Measurements from ENCODE around the gene XYLB. TPM values are rescaled to one million over a fixed set of nuclear protein-coding genes. Genes with fewer than 3 reads are reported as not detected.
"Not testable (repeated sequence)": the region's sequence is repeated elsewhere in the genome, so short reads cannot be mapped to it uniquely, and the experiment has no call there.

XYLB gene
- total RNA-seq (2014; rRNA removed; shearing (Covaris generic)), result 7.1 and 7.3 TPM in 2 replicates

- DNase-seq (ENCODE audit: low read depth), result peak; percentile 87
Measured at GRCh38 chr3:38346587-38347410, at the start of gene XYLB. Gene XYLB (plus strand): TSS chr3:38346785. CDS start chr3:38346869, 84 bp downstream.

DNA sequence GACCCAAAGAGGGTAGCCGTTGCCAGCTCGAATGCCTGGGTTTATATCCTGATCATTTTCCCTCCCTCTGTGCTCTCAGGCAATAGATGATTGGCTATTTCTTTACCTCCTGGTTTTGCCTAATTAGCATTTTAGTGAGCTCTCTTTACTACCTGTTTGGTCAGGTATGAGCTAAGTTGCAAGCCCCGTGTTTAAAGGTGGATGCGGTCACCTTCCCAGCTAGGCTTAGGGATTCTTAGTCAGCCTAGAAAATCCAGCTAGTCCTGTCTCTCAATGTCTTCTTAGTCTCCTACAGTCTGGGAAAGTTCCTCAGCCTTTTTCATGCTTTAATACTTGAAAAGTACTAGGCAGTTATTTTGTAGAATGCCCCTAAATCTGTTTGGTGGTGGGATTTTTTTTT, 49.5 kb upstream of the XYLB start:
- not testable (repeated sequence) for DNase-seq (ENCODE audit: low read depth)

- no peak for DNase-seq (ENCODE audit: low read depth)
Measured at GRCh38 chr3:38297537-38297936, 49.0 kb upstream of the XYLB start.

GRCh38 chr3:38297947-38298711, 48.5 kb upstream of the XYLB start:
- peak; percentile 14 for DNase-seq (ENCODE audit: low read depth)

DNA sequence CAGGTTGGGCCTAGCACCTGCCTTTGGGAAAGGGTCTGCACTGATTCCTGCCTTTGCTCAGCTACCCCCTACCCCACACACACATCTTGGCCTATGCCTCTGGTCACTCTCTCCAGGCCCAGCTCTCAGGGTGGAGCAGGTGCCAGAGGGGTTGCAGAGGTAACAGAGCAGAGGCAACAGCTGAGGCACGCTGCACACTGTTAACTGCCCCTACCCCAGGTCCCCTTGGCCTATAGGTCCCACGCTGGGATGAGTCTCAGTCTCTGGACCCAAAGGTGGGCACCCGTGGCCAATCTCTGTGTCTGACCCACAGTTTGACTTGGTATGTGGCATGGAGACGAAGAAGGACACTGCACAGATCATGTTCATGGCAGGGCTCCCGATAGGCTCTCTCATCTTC, 39.6 kb upstream of the XYLB start:
- DNase-seq (ENCODE audit: low read depth), result no peak

DNA sequence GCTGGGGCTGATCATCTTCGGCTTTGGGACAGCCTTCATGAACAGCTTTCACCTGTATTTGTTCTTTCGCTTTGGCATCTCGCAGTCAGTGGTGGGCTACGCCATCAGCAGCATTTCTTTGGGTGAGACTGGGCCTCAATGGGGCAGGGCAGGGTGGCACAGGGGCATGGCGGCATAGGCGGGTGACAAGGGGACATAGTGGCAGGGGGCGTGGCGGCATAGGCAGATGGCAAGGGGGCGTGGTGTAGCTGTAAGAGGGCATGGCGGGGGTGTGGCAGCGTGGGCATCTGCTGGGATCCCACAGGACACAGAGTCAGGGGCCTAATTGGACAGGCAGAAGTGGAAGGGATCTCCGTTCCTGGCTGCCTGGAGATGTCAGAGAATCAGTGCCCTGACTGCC, 39.0 kb upstream of the XYLB start:
- DNase-seq (ENCODE audit: low read depth), result no peak

GRCh38 chr3:38308456-38308855, 38.1 kb upstream of the XYLB start:
- no peak for DNase-seq (ENCODE audit: low read depth)

GRCh38 chr3:38311476-38311875, 35.1 kb upstream of the XYLB start:
- DNase-seq (ENCODE audit: low read depth), result no peak

- no peak for DNase-seq (ENCODE audit: low read depth)
Measured at GRCh38 chr3:38311941-38312340, 34.6 kb upstream of the XYLB start.

DNA sequence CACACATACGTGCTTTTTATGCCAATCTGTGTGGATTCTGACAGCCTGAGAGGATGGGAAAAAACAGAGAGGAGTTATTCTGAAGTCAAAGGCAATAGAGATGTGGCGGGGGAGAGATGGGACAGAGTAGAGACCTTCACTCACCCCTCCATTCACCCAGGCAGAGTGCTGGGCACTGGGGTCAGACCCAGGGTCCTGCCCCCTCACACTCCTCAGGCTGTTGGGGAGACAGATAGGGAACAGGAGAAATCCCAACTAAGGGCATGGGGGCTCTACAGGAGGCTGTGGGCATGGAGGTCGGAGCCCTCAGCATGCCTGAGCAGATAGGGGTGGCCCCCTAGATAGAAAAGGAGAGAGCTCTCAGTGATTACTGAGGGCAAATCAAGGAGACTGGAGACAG, 34.2 kb upstream of the XYLB start:
- DNase-seq (ENCODE audit: low read depth), result no peak

DNA sequence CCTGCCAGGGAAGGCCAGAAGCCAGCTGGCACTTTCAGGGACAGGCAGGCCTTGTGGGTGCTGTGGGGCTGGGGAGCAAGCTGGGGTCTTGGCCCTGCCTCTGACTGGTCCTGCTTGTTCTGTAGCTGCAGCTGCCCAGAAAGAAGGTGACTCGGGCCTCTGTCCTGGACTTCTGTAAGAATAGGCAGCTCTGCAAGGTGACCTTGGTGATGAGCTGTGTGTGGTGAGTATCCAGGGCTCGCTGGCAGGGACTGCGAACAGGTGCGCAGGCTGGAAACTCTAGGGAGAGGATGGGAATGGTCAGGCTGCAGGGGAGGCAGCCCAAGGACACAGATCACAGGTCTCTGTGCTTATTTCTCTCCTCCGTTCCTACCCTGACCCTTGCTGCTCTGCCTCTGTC, 33.3 kb upstream of the XYLB start:
- DNase-seq (ENCODE audit: low read depth), result no peak

- no peak for DNase-seq (ENCODE audit: low read depth)
Measured at GRCh38 chr3:38313695-38314094, 32.9 kb upstream of the XYLB start.

- DNase-seq (ENCODE audit: low read depth), result no peak
Measured at GRCh38 chr3:38314112-38314763, 32.3 kb upstream of the XYLB start.

DNA sequence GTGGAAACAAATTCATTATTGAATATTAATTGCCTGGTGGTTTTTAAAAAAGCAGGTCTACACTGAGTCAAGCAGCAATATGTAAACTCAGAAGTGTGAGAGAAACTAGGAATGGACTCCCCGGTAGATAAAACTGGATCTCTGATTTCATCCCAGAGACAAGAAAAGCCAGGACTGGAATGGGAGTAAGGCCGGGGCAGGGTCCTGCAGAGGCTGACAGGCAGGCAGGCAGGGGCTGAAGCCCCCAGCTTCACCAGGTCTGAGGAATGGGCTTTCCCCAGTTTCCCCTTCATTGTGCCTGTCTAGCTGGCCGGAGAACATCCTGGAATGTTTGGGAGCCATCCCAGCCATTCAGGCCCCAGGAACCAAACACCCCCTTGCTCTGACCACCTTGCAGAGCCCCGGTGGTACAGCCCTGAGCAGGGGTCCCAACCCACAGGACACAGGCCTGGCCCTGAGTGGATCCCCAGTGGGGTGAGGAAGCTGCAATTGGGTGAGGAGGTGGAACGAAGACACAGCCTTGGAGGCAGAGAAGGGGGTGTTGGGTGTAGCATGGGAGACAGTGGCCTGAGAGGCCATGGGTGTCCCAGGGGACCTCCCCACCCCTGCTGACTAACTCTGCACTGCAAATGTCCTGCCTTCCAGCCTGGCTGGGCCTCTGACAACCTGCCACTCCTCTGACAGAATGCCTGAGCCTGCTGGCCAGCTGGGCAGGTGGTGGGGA, 31.7 kb upstream of the XYLB start:
- no peak for DNase-seq (ENCODE audit: low read depth)

GRCh38 chr3:38315488-38316230, 30.9 kb upstream of the XYLB start:
- no peak for DNase-seq (ENCODE audit: low read depth)

GRCh38 chr3:38316356-38317191, 30.0 kb upstream of the XYLB start:
- no peak for DNase-seq (ENCODE audit: low read depth)

- peak; percentile 52 for DNase-seq (ENCODE audit: low read depth)
Measured at GRCh38 chr3:38317192-38317759, 29.3 kb upstream of the XYLB start.

- no peak for DNase-seq (ENCODE audit: low read depth)
Measured at GRCh38 chr3:38318766-38319671, 27.6 kb upstream of the XYLB start.

GRCh38 chr3:38320638-38321037, 25.9 kb upstream of the XYLB start:
- DNase-seq (ENCODE audit: low read depth), result not testable (repeated sequence)
